Measurements from ENCODE around the gene VAT1. TPM values are rescaled to one million over a fixed set of nuclear protein-coding genes. Genes with fewer than 3 reads are reported as not detected.

Gene VAT1
- total and polyA plus RNA-seq, 9 of the 15 experiments (the other 6 are each of a cell fraction or from before 2014, with no cell fraction given), result 29.4 to 153 (median 66.7) TPM

GRCh38 chr17:43025290-43025657, 3.1 kb upstream of the VAT1 start:
- H3K9me1 ChIP-seq (ENCODE audit: control insufficient read depth, insufficient read depth, low read length), result no peaks in the 10 kb centered on the region
- TF ChIP-seq VEZF1 (CRISPR knock-in tag; IDR thresholded peaks at IDR 0.05), result peak; percentile 40
- peak; percentile 70 for TF ChIP-seq PCBP1 (IDR thresholded peaks at IDR 0.05; ENCODE audit: low read depth, low read length, poor library complexity, severe bottlenecking)
- TF ChIP-seq ZNF12 (CRISPR knock-in tag; IDR thresholded peaks at IDR 0.05), result no peak
- TF ChIP-seq ZNF41 (CRISPR knock-in tag; conservative IDR thresholded peaks at IDR 0.05), result no peak
- 0 out of 2 replicates have a peak, but pooled peaks have one; percentile 27 for TF ChIP-seq MTA1 (IDR thresholded peaks at IDR 0.05; ENCODE audit: borderline replicate concordance)
- no peak for TF ChIP-seq ZNF212 (CRISPR knock-in tag; IDR thresholded peaks at IDR 0.05)
- H3K4me1 ChIP-seq (replicated peaks in 1 of 2; ENCODE audit: control insufficient read depth in 2 of 2, insufficient read depth in 2 of 2, low read length in 2 of 2), result peaks cover 10 to 63% of the 10 kb centered on the region in 2 experiments
- peak overlapping the region; percentile 58 for H3K4me3 ChIP-seq
- peak overlapping the region; percentile 22 to 92; a peak in 3 of 4 replicates for H3K9ac ChIP-seq (ENCODE audit: insufficient read depth in 1 of 2, low read depth in 2 of 2, low read length in 2 of 2)
- no peak for ATAC-seq
- H3K27ac ChIP-seq (ENCODE audit: extremely low read depth, low read depth, low read length), result no peak overlapping the region
- no peak for FAIRE-seq
- H3K79me2 ChIP-seq (ENCODE audit: control insufficient read depth, insufficient read depth, low read length), result peaks cover 16% of the 10 kb centered on the region
- H3K27me3 ChIP-seq (ENCODE audit: control insufficient read depth in 2 of 2, insufficient read depth in 2 of 2, low read length in 2 of 2), result no peaks in the 10 kb centered on the region
- no peaks in the 10 kb centered on the region for H4K20me1 ChIP-seq (replicated peaks; ENCODE audit: control insufficient read depth, insufficient read depth, low read length)
- ChIA-PET POLR2A (interaction anchor here (0.6 to 6.7 kb wide), 4 partner anchors 10 to 681 kb away, joined by 3 to 79 read pairs (median 6); no protein-coding TSS in a partner anchor), CTCF (ENCODE audit: low intra/inter-chr PET ratio) (no interaction called here)
- DNase-seq (ENCODE audit: extremely low read depth in 1 of 4, low spot score in 3 of 4), result peak in 1 of 4 experiments; percentile 34
- in situ Hi-C loops (cut with MboI) (no loop called here), intact Hi-C loops (cut with micrococcal nuclease) (loop anchor here (2.0 kb wide), 1 partner anchor 100 kb away; the partner anchor contains the start of gene BRCA1)
- H2AFZ ChIP-seq (ENCODE audit: low read depth, low read length), result peak overlapping the region; percentile 74; the same call in 1 of the 2 replicates
- H3K36me3 ChIP-seq (ENCODE audit: control insufficient read depth, insufficient read depth, low read length), result peaks cover under 1% of the 10 kb centered on the region; the same call in 1 of the 3 replicates
- no TSS peak for BruUV-seq (replicated peaks)
- H3K4me2 ChIP-seq (ENCODE audit: insufficient read depth, low read length), result peak overlapping the region; percentile 58
- no peaks in the 10 kb centered on the region for H3K9me3 ChIP-seq (replicated peaks; ENCODE audit: control insufficient read depth, insufficient read depth, low read depth, low read length)
- no CpG with 5 or more reads among the region's 27 CpGs for WGBS (ENCODE audit: insufficient coverage, low coverage, missing lambda C conversion rate)

All from K562 (cell line).